ENCODE data around the gene LIMS1.
"Not testable (repeated sequence)": the region's sequence is repeated elsewhere in the genome, so short reads cannot be mapped to it uniquely, and the experiment has no call there.

Gene LIMS1

DNA sequence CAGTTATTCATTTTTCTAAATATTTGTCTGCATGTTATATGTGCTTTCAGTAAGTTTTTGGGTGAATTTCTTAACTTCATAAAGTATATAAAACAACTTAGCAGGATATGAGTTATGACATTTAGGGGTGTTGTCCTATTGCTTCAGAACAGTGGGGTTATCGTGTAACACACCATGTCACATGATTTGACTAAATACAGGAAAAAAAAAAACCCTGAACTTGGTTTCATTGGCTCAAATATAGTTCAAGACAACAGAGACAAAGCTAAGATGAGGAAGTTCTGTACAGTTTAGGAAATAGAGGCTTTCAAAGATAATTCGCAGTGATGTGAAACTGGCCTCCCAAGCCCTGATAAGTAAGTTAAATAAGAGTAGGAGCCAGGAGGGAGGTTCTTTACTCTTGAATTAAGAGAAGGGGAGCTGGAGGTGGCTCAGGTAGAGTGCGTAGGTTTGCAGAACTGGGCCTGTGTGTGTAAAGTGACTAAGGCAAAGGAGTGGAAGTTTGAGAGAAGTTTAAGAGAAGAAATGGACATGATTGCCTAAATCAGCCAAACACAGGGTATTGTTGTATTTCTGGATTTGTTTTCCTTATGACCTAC lies 53.9 kb downstream of the LIMS1 start:
- DNase-seq, result no peak

DNA sequence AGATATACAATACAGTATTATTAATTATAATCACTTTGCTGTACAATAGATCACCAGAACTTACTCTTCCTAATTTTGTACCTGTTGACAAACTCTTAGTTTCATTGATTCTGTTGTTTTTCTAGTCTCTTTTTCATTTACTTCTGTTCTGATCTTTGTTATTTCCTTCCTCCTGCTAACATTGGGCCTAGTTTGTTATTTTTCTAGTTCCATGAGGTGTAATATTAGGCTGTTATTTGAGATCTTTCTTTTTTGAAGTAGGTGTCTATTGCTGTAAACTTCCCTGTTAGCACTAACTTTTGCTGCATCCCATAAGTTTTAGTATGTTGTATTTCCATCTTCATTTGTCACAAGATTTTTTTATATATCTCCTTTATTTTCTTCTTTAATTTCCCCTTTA lies 55.1 kb downstream of the LIMS1 start:
- DNase-seq, result no peak

DNA sequence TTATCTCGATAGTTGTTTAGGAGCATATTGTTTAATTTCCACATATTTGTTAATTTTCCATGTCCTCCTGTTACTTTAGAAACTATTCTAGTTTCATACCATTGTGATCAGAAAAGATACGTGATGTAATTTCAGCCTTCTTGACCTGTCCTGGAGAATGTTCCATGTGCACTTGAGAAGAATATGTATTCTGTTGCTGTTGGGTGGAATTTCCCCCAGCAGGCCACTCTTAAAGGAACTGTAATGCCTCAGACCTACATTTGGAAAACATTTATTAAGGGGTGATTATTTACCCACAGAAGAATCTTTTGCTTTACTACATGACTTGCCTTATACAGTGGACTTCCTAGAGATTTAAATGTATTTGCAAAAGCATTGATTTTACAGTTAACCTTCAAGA lies 55.5 kb downstream of the LIMS1 start:
- no peak for DNase-seq

DNA sequence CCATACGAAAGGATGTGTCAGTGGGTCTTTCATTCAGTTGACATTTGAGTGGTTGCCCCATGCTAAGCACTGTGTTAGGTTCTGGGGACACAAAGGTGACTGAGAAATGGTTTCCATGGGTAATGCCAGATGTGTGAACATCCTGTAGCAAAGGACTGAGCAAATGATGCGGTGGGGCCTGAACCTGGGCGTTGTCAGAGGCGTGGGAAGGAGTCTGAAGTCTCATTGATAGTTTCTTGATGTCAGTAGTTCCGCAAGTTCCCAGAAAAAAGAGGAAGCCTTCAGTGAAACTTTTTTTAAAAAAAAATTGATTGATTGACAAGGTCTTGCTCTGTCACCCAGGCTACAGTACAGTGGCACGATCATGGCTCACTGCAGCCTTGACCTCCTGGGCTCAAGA lies 56.9 kb downstream of the LIMS1 start:
- DNase-seq, result no peak

DNA sequence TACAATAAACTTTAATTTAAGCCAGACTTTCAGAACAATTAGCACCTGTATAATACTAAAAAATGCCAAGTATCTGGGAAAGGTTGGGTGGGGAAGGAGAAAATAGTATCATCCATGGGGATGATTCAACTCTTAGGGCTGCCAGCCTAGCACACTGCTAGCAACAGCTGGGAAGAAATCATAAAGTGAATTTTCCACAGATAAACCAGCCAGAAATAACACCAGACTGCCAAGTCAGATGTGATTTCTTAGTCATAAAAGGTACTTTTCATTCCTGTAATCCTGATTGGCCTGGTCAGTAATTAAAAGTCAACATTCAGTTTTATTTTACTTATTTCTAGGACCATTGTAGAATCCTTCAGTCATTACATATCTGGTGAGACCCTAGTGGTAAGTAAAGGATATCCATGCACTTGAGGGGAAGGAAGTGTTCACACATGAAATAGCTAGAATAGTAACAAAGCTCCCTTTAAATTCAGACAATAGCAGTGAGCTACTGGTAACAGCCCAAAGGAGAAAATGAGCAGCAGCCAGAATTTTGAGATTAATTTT lies 59.4 kb downstream of the LIMS1 start:
- DNase-seq, result no peak

DNA sequence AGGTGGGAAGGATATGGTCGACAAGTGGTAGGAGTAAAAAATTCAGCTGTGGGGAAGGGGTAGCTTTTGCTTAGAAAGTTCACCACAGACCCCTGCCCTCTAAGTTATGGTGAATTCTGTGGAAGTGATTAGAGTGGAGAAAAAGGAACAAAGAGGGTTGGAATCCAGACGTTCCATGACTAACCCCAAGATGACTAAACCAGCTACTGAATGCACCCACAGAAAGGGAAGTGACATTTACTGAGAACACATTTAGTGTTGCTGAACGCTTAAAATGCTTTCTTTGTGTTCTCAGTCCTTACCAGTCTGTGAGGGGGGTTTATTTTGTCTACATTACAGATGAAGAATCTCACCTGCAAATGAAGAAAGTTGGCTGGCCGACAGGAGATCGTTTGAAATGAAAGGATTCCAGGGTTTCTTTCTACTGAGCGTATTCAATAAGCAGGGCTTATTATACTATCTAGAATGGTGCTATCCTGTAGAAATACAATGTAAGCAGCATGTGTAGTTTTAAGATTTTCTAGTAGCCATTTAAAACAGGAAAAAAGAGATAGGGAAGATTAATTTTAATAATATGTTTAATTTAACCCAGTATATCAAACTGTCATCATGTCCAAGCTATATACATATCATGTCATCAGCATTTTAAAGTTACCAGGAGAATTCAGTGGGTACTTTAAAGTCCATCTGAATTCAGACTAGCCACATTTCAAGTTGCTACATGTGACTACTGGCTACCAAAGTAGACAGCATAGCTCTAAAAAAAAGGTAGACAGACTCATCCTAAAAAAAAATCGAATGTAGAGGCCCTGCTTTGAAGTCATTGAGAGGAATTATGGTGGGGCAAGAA lies 60.1 kb downstream of the LIMS1 start:
- DNase-seq, result no peak

DNA sequence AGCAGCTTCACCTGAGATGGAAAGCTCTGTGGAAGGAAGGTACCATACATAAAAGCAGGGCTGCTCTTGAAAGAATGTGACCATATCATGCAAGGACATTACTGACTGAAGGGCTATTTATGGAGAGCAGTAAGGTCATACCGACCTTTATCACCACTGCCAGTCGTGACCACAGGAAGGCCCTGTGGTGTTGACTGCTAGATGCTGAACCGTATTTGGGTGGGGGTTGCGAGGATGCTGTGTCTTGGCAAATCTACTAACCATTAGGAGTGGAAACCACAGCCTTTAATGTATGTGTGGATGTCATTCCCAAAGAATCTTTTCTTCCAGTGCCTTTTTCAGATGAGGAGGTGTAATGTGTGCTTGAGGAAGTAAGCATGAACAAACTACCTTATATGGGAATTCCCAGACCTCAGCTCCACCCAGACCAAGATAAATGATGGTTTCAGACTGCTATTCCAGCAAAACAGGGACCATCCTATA lies 60.8 kb downstream of the LIMS1 start:
- DNase-seq, result no peak

DNA sequence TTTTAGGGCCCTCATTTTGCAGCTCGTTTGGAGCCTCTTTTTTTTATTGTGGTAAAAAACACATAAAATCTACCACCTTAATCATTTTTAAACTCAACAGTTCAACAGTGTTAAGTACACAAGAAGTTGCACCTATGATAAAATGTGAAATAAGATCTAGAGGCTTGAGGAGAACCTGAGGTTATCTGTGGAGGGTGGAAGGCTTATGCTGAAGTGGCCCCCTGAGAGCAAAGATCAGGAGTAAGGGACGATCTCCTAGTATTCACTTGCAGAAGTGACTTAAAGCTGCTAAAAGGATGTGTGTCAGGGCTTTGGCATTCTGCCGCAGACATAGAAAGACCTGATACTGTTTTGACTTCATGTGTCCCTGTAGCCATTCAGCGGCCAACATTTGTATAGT lies 61.5 kb downstream of the LIMS1 start:
- not testable (repeated sequence) for DNase-seq

DNA sequence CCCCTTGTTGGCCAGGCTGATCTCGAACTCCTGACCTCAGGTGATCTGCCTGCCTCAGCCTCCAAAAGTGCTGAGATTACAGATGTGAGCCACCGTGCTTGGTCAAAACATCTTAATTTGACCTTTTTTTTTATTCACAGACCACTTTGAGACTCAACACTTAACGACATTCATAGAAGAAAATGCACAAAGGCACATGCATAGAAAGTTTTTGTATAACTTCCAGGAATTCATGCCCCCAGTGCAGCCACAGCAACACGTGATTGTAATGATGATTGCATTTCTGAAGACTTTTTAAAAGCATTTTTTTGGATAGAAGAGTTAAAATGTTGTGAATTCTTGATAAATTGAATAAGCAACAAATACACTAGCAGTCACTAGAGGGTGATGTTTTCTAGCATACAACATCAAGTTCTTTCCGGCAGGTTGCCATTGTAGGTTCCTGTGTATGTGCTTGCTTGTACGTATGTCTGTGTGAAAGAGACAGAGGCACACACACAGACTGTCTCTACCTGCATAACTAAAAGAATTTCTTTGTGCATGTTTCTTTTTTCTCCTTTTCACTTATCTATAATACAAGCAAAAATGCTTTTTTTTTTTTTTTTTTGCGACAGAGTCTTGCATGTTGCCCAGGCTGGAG lies 63.0 kb downstream of the LIMS1 start:
- peak; percentile 69 for DNase-seq

DNA sequence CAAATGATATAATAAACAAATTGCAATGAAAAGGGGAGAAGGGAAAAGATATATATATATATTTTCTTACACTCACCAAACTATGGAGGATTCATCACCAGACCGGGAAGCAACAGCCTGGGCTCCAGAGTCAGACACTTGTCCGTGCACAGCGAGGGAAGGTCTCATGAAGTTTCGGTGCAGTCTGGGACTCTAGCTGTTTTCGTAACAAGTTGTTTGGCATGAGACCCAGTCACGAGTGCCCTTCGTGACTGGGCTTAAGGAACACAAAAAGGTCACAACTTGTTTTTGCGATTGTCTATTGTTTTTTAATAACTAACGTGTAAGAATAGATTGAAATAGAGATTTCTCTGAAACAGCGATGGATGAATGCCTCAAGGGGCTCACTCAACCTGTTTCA lies 66.9 kb downstream of the LIMS1 start:
- not testable (repeated sequence) for DNase-seq

DNA sequence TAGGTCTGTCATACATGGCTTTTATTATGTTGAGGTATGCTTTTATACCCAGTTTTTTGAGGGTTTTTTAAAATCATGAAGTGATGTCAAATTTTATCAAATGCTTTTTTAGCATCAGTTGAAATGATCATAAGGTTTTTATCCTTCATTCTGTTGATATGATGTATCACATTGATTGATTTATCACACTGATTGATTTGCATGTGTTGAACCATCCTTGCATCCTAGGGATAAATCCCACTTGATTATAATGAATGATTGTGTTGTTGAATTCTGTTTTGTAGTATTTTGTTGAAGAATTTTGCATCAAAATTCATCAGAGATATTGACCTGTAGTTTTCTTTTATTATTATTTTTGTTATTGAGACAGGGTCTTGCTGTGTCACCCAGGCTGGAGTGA lies 68.2 kb downstream of the LIMS1 start:
- no peak for DNase-seq

DNA sequence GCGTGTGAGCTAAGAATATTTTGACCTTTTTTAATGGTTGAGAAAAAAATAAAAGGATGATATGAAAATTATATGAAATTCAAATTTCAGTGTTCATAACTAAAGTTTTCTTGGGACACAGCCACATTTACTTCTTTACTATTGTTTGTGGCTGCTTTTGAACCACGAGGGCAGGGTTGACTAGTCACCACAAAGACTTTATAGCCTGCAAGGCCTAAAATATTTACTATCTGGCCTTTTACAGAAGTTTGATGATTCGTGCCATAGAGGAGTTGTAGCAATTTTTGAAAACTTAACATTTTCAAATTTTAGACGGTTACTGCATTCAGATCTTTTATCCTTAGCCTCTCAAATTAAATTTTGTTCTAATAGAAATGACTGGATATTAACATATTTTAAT lies 69.9 kb downstream of the LIMS1 start:
- DNase-seq, result no peak

DNA sequence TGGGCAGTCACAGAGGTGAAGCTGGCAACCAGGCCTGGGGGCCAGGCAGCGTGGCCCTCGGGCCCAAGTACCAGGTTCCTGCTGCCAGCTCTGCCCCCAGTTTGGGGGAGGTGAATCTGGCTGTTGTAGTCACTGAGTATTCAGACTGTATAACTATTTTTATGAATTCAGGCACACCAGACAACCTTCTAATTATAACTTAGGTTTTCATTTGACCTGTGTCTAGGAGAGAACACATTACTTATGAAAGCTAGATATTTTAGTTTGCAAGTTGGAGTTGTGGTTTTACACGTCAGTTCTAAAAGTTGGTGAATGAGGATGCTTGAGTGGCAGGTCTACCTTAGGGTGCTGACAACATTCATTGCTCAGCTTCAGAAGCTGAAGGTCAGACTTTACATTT lies 71.7 kb downstream of the LIMS1 start:
- no peak for DNase-seq

DNA sequence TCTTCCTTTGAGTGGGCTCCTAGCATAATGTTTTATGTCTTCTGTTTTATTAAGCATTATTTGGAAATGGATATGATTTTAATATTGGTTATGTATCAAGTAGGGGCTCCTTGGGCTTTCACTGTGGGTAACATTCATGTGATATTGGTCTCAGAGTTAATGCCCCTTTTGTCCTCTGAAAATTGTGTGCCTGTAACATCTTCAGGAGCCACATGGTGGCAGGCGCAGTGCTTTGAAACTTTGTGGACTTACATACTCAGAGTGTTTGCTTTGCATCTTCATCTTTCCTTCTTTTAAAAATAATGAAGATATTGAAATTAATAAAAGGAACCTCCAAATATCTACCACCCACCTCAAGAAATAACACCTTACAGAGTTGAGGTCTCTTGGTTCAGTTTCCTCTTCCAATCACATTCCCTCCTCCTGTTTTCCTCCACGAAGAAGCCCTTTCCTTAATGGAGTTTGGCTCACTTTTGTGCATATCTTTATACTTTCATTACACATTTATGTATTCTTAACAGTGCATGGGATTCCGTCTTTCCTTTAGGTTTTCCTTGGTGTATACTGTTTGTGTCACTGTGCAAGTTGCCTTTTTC lies 73.5 kb downstream of the LIMS1 start:
- DNase-seq, result peak; percentile 73

DNA sequence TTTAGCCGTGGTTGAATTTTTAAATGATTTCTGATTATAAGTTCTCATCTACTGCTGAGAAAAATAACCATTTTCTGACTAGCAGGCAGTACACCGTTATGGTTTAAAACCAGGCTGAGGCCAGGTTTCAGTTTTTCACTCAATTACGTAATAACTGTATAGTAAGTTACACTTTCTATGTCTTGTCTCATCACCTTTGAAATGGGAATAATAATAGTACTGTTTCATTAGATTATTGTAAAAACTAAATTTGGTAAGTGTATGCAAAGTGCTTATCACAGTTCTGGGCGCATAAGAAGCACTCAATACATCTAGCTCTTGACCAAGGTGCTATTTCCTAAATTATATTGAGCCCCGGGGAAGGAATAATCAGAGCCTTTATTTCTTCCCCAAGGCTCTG lies 76.8 kb downstream of the LIMS1 start:
- DNase-seq, result peak; percentile 42

DNA sequence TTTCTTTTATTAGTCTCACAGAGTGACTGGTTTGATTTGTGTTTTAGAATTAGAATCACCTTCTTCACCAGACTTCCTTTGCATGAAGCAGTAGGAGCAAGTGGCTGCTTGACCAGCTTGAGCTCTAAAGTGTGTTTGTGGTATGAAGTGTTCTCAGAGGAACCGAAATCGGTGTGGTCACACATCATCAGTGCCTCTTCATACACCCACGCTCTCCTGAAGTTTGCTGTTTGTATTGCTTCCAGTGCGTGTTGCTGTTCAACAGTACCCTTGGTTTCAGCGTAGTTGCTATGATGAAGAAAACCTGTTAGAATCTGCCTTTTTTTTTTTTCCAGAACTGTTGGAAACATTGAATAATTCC lies 77.9 kb downstream of the LIMS1 start:
- DNase-seq, result peak; percentile 74

DNA sequence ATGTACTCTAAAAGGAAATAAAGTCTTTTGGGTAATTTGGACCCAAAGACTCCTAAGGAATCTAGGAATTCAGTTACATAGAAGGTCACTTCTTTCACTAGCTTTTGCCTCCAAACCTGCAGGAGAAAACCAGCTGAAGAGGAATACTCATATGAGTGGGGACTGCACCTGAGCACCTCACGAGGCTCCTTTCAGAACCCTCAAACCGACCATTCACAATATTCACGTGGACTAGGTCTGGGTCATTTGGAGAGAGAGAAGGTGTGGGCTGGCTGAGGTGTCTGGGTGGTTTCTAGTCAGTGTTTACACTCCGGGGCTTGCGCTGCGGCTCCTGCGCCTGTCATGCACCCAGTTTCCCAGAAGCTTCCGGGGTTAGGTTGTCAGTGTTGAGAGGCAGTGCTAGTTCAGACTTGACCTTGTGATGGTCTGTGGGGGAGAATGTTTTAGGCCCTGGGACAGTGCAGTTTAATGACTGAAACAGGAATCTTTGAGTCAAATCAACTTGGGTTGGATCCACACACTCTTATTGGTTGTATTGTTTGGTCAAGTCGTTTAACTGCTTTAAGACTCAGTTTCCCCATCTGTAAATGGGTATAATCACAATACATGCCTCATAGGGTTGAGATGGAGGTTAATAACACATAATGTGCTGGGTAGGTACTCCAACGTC lies 78.4 kb downstream of the LIMS1 start:
- peak; percentile 77 for DNase-seq

DNA sequence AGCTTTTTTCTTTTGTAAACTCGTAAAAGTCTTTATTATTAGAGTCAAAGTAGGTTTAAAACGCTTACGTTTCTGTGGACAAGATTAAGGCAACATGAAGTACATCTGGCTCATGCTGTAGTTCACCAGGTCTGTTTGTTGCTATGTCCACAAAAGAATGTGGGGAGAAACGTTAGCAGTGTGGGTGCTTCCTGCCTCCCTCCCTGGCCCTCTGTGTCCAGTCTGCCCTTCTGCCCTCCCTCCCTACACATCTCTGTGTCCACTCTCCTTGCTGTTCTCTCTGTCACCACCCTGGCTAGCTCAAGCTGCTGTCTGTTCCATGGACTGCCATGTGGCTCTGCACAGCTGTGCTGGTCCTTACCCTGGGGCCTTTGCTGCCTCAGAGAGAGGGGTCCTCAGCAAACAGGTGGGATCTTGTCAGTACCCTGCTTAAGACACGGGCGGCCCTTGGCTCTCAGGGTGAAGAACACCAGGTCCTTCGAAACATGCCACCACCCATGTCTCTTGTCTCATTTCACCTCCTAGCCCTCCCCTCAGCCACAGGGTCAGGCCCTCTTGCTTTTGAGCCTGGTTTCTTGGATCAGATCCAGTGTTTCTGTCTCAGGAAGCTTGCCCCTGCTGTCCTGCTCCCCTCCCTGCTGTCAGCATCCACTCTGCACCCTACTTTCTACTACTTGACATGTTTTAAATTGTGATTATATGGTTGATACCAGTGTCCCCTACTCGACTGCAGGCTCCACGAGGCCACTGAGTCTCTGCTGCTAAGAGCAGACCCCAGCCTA lies 79.2 kb downstream of the LIMS1 start:
- no peak for DNase-seq

DNA sequence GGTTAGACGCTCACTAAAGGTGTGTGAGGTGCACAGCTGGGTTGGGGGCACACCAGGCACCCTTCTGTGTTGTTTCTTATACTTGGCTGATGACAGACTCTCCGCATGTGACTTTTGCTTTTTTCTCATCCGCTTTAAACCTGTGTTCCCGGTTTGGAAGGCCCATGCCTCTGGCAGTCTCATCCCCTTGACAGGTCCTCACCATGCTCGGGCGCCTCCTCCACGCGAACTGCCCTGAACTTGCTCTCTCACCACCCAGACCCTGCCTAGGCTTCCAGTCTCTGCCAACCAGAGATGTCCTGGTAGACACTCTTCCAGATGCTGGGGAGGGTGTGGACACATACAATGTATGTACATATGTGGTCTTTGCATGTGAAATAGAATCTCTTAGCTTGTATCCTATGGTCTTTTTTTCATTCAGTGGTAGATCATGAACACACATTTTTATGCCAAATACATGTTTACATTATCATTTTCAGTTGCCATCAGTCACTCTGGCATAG lies 79.8 kb downstream of the LIMS1 start:
- no peak for DNase-seq

DNA sequence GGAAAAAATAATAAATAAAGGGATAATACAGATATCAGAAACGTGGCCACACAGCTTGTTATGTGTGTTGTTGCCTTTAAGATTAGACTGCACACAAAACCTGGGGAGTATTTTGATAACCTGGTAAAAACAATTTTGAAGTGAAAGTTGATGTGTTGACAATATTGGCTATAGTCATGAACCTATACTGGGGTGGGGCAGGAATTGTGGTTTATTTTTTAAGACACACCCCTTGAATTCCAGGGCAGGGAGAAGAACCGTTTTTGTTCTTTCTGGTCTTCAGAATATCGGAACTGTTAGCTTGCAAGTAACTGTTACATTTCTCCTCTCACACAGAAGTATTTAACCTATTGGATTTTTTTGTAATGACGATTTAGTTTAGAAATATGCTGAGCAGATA lies 80.4 kb downstream of the LIMS1 start:
- peak; percentile 43 for DNase-seq

DNA sequence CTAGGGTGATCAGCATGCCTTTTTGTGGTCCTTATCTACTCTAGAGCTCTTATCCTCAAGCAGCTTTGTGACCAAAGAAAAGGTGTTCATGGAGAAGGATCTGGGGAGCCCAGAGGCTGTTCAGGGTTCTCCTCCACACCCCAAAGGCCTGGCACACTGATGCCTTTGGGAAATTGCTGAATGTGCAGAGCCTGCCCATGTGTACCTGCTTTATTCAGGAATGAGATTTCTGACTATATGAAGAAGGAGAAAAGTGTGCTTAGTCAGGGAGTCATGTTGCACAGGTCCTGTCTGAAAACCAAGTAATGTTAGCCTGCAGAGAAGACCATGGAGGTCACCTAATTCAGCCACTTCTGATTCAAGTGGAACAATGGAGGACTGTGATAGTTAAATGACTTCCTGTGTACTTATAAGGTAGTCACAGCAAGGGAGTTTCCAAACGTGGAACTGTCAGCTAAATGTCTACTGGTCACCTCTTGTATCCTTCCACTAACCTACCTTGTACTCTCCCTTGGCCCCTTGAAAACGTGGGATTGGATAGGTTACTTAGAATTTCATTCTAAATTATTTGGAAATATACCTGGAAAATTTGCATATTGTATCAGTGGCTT lies 81.3 kb downstream of the LIMS1 start:
- peak; percentile 55 for DNase-seq

Data from CD4-positive, alpha-beta T cell treated with Interleukin-17A for 1 hour (primary cell).